NOMO-1 treated with DMSO at 0.1 percent for 48 hours (cell line): ENCODE data around the gene DNAH10.
"Not testable (repeated sequence)": the region's sequence is repeated elsewhere in the genome, so short reads cannot be mapped to it uniquely, and the experiment has no call there.

Experiments used
- DNase-seq: peaks from one replicate; lab custom pipeline; 2025; ENCODE audit not compliant: unreplicated experiment; lab: John Stamatoyannopoulos, UW

The DNAH10 gene

GRCh38 chr12:123748161-123748560 lies 13.9 kb upstream of the DNAH10 start:
- peak; percentile 77 for DNase-seq

- DNase-seq = no peak
Measured at GRCh38 chr12:123748661-123749060, 13.4 kb upstream of the DNAH10 start.

DNA sequence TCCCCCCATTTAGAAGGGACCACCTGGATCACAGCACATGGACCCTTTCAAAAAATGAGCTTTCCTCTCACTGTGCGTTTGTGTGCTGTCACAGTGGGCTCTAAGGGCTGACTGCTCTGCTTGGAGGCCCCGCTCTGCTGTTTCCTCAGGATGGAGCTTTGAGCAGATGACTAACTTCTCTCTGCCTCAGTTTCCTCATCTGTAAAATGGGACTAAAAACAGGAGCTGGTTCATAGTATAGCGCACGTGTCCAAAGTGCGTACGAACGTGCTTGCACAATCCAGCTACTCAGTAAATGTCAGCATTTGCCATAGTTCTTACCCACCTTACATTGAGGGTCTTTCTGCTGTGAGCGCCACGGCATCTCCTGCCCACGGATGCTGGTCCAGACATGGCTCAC lies 12.7 kb upstream of the DNAH10 start:
- no peak for DNase-seq

GRCh38 chr12:123750159-123750656 lies 11.9 kb upstream of the DNAH10 start:
- DNase-seq = no peak

DNA sequence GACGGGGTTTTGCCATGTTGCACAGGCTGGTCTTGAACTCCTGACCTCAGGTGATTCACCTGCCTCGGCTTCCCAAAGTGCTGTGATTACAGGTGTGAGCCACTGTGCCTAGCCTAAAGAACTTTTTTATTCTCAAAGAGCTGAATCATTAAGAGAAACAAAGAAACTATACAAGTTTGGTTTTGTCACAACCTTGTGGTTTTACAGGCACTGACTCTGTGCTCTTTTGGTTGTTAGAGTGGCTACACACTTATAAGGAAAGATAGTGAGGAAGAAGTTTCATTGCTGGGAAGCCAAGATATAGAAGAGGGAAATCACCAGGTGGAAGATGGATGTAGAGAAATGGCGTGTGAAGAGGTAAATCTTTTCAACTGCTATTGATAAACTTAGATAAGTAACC lies 10.1 kb upstream of the DNAH10 start:
- no peak for DNase-seq

- DNase-seq = no peak
Measured at GRCh38 chr12:123754041-123754772, 7.9 kb upstream of the DNAH10 start.

GRCh38 chr12:123757561-123757960 lies 4.5 kb upstream of the DNAH10 start:
- DNase-seq = no peak

- DNase-seq = no peak
Measured at GRCh38 chr12:123760267-123760938, 1.7 kb upstream of the DNAH10 start.

GRCh38 chr12:123762715-123763052 lies 583 bp downstream of the DNAH10 start:
- DNase-seq = no peak

GRCh38 chr12:123763093-123763492 lies 992 bp downstream of the DNAH10 start:
- no peak for DNase-seq

DNA sequence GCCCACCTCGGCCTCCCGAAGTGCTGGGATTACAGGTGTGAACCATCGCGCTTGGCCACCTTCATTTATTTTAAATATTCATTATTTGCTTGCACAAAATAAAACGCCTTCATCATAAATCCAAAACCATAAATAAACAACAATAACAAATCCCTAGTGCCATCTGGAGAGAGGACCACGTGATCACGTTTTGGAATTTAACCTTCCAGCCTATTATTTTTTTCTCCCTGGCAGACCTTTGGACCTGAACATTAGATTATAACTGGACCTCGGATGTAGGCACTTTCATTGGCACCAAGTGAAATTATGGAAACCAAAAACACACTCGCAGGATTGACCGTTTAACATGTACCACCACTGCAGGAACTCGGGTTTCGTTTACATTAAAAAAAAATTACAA lies 2.0 kb downstream of the DNAH10 start:
- DNase-seq = no peak

GRCh38 chr12:123765504-123766035 lies 3.5 kb downstream of the DNAH10 start:
- no peak for DNase-seq

DNA sequence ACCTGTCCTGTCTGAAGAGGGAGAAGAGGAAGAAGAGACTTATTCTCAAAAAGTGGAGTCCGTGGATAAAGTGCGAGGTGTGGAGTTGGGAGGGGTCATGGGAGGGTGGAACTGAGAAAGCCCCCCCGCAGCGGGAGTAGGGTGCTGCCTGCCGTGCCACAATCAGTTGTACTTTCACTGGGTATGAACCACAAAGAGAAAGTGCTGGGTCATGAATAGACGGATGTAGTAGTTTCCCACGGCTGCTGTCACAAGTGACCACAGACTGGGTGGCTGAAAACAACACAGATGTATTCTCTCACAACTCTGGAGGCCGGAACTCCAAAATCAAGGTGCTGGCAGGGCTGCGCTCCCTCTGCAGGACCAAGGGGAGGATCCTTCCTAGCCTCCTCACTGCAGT lies 5.5 kb downstream of the DNAH10 start:
- peak; percentile 54 for DNase-seq

DNA sequence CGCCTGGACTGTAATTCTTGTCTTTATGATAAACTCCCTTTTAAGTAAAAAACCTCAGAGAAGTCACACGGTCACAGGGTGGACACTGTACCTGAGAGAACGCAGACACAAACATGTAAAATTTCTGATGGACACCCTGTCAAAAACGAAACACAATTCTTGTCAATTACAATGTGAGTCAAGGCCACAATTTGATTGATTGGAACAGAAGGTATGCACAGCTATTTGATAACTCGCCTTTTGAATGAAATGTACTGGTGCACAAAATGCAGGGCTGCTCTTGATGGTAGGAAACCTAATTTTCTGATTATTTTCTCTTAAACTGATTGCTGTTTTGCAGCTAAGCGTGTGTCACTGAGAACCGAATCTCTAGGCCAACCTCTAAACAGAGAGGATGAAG lies 9.2 kb downstream of the DNAH10 start:
- no peak for DNase-seq

GRCh38 chr12:123772074-123772473 lies 10.0 kb downstream of the DNAH10 start:
- no peak for DNase-seq

DNA sequence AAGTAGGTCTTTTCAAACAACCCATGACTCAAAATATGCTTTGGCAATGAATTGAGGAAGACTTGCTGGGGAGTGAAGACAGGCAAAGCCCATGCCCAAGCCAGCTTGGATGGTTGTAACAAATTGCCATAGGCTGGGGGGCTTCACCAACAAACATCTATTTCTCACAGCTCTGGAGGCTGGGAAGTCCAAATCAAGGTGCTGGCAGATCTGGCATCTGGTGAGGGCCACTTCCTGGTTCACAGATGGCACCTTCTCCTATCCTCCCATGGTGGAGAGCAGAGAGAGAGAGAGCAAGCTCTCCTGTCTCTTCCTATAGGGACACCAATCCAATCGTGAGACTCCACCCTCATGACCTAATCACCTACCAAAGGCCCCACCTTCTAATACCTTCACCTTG lies 11.3 kb downstream of the DNAH10 start:
- no peak for DNase-seq

DNA sequence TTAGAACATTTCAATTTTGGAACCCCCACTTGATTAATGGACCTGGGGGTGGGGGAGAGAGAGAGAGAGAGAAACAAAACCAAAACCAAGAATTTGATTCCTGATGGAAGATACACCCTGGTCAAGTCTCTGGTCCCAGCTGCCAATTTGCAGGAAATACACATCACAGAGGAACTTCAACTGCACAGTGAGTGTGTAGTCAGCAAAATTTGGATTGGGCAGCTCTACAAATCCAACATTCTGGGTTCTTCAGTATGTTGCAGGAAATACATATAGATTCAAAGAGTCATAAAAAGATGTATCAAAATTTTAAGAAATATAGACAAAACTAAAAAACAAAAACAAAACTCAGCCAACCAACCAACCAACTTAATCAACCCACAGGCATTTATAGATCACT lies 17.4 kb downstream of the DNAH10 start:
- no peak for DNase-seq

DNA sequence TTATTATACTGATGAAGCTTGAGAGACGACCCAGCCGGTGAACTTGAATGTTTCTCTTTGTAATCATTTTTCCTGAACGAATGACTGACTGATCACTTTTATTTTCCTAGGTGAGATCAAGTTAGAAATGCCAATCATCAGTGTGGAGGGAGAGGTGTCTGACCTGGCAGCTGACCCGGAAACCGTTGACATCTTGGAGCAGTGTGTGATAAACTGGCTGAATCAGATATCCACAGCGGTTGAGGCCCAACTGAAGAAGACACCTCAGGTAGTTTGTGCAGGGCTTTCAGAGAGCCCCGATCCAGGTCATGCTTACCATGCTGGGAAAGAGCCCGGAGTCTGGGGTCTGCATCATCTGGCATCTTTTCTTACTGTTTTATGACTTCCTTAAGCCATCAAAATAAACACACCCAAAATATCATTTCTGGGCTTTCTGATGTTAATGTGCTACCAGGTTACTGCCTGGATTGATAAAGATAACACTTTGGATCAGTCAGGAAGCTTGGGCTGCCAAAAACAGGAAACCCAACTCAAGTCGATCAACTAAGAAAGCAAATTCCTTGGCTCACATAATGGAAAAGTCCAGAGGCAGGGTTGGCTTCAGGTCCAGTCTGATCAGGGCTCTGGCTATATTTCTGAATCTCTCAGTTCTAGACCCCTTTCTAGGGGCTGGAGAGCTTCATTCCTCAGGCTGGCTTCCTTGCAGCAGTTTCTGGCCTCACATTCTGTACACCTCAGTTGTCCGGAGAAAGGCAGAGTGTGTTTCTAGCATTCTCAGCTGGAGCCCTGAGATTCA lies 21.1 kb downstream of the DNAH10 start:
- no peak for DNase-seq

DNA sequence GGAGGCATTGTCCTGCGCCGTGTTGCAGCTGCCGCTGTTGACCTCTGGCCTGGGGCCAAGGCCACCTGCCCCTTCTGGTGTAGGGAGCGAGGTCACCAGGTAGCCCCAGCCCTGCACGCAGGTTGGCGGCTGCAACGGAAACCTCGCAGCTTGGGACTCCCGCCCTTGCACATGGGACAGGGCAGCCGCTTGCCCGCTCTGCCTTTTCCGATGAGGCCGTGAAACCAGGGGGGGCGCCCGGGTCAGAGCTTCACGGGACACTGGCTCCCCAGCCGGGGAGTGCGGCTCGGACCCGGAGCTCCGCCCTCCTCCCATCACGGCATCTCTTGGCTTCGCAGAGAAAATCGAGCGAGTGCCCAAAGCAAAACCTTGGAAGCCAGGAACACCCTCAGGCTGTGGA lies 25.4 kb downstream of the DNAH10 start:
- no peak for DNase-seq

DNA sequence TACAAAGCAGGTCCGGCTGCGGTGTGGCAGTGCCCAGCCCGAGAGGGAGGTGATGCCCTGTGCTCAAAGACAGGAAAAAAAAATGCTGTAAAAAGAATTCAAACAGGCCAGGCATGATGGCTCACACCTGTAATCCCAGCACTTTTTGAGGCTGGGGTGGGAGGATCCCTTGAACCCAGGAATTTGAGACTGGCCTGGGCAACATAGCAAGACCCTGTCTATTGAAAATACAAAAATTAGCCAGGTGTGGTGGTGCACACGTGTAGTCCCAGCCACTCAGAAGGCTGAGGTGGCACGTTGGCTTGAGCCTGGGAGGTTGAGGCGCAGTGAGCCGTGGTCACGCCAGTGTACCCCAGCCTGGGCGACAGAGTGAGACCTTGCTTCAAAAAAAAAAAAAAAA lies 26.4 kb downstream of the DNAH10 start:
- no peak for DNase-seq

DNA sequence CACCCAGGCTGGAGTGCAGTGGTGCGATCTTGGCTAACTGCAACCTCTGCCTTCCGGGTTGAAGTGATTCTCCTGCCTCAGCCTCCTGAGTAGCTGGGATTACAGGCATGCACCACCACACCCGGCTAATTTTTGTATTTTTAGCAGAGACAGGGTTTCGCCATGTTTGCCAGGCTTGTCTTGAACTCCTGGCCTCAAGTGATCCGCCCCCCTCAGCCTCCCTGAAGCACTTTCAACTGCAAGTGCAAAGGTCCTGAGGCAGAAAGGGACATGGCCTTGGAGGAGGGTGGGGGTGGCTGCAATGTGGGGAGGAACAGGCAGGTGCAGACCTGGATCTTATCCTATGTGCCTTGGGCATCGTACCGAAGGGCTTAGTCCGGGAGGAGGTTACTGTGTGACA lies 27.3 kb downstream of the DNAH10 start:
- not testable (repeated sequence) for DNase-seq
